ENCODE data around the gene BRIP1.

The BRIP1 gene

GRCh38 chr17:61757168-61757567, 106.2 kb downstream of the BRIP1 start:
- DNase-seq (ENCODE audit: low read depth in 2 of 2): no peak

- DNase-seq (ENCODE audit: low read depth in 2 of 2): no peak
Observed at GRCh38 chr17:61756561-61756960, 106.8 kb downstream of the BRIP1 start.

- DNase-seq (ENCODE audit: low read depth in 2 of 2): no peak
Observed at GRCh38 chr17:61755668-61756067, 107.7 kb downstream of the BRIP1 start.

GRCh38 chr17:61755078-61755477, 108.2 kb downstream of the BRIP1 start:
- no peak for DNase-seq (ENCODE audit: low read depth in 2 of 2)

GRCh38 chr17:61754124-61754523, 109.2 kb downstream of the BRIP1 start:
- DNase-seq (ENCODE audit: low read depth in 2 of 2): no peak

- DNase-seq (ENCODE audit: low read depth in 2 of 2): no peak
Observed at GRCh38 chr17:61753696-61754095, 109.6 kb downstream of the BRIP1 start.

GRCh38 chr17:61750656-61751055, 112.7 kb downstream of the BRIP1 start:
- DNase-seq (ENCODE audit: low read depth in 2 of 2): no peak

- DNase-seq (ENCODE audit: low read depth in 2 of 2): no peak
Observed at GRCh38 chr17:61749823-61750404, 113.4 kb downstream of the BRIP1 start.

- no peak for DNase-seq (ENCODE audit: low read depth in 2 of 2)
Observed at GRCh38 chr17:61746248-61746985, 116.9 kb downstream of the BRIP1 start.

- no peak for DNase-seq (ENCODE audit: low read depth in 2 of 2)
Observed at GRCh38 chr17:61744804-61745203, 118.5 kb downstream of the BRIP1 start.

- no peak for DNase-seq (ENCODE audit: low read depth in 2 of 2)
Observed at GRCh38 chr17:61744252-61744651, 119.1 kb downstream of the BRIP1 start.

GRCh38 chr17:61743766-61744165, 119.6 kb downstream of the BRIP1 start:
- no peak for DNase-seq (ENCODE audit: low read depth in 2 of 2)

- DNase-seq (ENCODE audit: low read depth in 2 of 2): no peak
Observed at GRCh38 chr17:61739002-61739401, 124.3 kb downstream of the BRIP1 start.

GRCh38 chr17:61738249-61738648, 125.1 kb downstream of the BRIP1 start:
- no peak for DNase-seq (ENCODE audit: low read depth in 2 of 2)

GRCh38 chr17:61737820-61738219, 125.5 kb downstream of the BRIP1 start:
- no peak for DNase-seq (ENCODE audit: low read depth in 2 of 2)

GRCh38 chr17:61736438-61736837, 126.9 kb downstream of the BRIP1 start:
- DNase-seq (ENCODE audit: low read depth in 2 of 2): no peak

GRCh38 chr17:61735807-61736206, 127.5 kb downstream of the BRIP1 start:
- no peak for DNase-seq (ENCODE audit: low read depth in 2 of 2)

- no peak for DNase-seq (ENCODE audit: low read depth in 2 of 2)
Observed at GRCh38 chr17:61734466-61734865, 128.9 kb downstream of the BRIP1 start.

- DNase-seq (ENCODE audit: low read depth in 2 of 2): no peak
Observed at GRCh38 chr17:61734012-61734411, 129.3 kb downstream of the BRIP1 start.

GRCh38 chr17:61733021-61733420, 130.3 kb downstream of the BRIP1 start:
- no peak for DNase-seq (ENCODE audit: low read depth in 2 of 2)

- DNase-seq (ENCODE audit: low read depth in 2 of 2): no peak
Observed at GRCh38 chr17:61732169-61732568, 131.2 kb downstream of the BRIP1 start.

- no peak for DNase-seq (ENCODE audit: low read depth in 2 of 2)
Observed at GRCh38 chr17:61731330-61731729, 132.0 kb downstream of the BRIP1 start.

GRCh38 chr17:61729690-61730268, 133.5 kb downstream of the BRIP1 start:
- DNase-seq (ENCODE audit: low read depth in 2 of 2): no peak
